ENCODE results near the gene UAP1. TPM values are rescaled to one million over a fixed set of nuclear protein-coding genes. Genes with fewer than 3 reads are reported as not detected.
"Not testable (repeated sequence)": the region's sequence is repeated elsewhere in the genome, so short reads cannot be mapped to it uniquely, and the experiment has no call there.

The UAP1 gene
- total and polyA plus RNA-seq, 5 experiments from 2014 or later, result 17.1 to 27.0 (median 20.7) TPM

GRCh38 chr1:162596514-162597170 lies 35.1 kb downstream of the UAP1 start:
- Mint-ChIP-seq H3K36me3 (peaks cover 14 to 65% (median 49%) of the 10 kb centered on the region in 3 donors), H3K27ac (no peak overlapping the region)
- POLR2A ChIA-PET, result no interaction called here

GRCh38 chr1:162599451-162599850 lies 37.9 kb downstream of the UAP1 start:
- H3K27ac Mint-ChIP-seq, result no peak overlapping the region

More at GRCh38 chr1:162596514-162597170, 35.1 kb downstream of the UAP1 start:
- Mint-ChIP-seq H3K4me1 (no peaks in the 10 kb centered on the region), H3K4me3 (no peak overlapping the region), H3K27me3 (no peaks in the 10 kb centered on the region), H3K9me3 (no peaks in the 10 kb centered on the region)
- no peak for DNase-seq
- ATAC-seq, result no peak

DNA sequence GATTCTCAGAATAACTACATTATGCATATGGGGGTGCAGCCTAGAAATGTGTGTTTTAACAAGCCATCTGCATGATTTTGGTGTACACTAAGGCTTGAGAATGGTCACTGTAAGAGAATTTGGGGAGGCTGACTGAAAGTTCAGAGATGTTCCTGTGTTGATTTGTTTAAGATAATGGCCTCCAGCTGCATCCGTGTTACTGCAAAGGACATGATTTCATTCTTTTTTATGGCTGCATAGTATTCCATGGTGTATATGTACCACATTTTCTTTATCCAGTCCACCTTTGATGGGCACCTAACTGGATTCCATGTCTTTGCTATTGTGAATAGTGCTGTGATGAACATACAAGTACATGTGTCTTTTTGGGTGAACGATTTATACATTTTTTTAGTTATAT lies 41.6 kb downstream of the UAP1 start:
- H3K27me3 Mint-ChIP-seq, H3K27ac Mint-ChIP-seq, H3K4me3 Mint-ChIP-seq, POLR2A ChIA-PET, DNase-seq, H3K4me1 Mint-ChIP-seq, ATAC-seq, H3K9me3 Mint-ChIP-seq: not testable (repeated sequence)
- H3K36me3 Mint-ChIP-seq, result peaks cover 6 to 48% (median 37%) of the 10 kb centered on the region in 3 donors

More at GRCh38 chr1:162599451-162599850, 37.9 kb downstream of the UAP1 start:
- no peak overlapping the region for H3K4me3 Mint-ChIP-seq
- H3K36me3 Mint-ChIP-seq, result peaks cover 6 to 53% (median 52%) of the 10 kb centered on the region in 3 donors
- H3K9me3 Mint-ChIP-seq, result no peaks in the 10 kb centered on the region
- DNase-seq (no peak), ATAC-seq (no peak)
- no peaks in the 10 kb centered on the region for H3K27me3 Mint-ChIP-seq
- POLR2A ChIA-PET, result no interaction called here
- no peaks in the 10 kb centered on the region for H3K4me1 Mint-ChIP-seq

DNA sequence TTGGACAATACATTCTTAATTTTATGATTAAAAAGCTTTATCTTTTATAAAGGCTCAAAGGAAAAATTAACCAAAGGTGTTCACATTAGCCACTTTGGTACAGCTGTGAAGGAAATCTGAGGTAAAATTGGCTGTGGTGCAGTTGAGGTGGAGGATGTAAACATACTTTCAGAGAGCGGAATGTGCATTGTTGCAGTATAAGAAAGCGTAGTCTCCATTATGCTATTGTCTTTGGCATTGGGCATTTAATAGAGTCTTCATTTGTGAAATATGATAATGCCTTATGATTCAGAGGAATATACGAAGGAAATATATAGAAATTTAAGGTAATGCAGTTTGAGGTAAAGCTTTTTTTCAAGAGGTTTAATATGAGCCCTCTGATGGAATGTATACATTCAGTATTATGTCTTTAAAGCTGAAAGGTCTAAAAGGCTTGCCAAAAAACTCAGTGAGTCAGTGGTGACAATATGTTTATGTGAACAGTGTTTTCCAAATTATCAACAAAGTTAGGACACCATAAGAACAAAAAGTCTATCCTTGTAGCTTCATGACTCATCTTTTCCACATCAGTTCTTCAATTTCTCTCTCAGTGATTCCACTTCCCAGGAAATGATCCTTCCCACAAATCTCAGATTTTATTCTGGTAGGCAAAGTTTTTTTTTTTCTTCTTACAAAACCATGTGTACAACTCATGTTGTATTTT lies 43.9 kb downstream of the UAP1 start:
- DNase-seq, result no peak
- Mint-ChIP-seq H3K36me3 (peaks cover 10 to 39% (median 24%) of the 10 kb centered on the region in 3 donors), H3K4me1 (no peaks in the 10 kb centered on the region), H3K4me3 (no peak overlapping the region), H3K27ac (no peak overlapping the region), H3K27me3 (no peaks in the 10 kb centered on the region), H3K9me3 (no peaks in the 10 kb centered on the region)
- POLR2A ChIA-PET, result no interaction called here
- no peak for ATAC-seq

DNA sequence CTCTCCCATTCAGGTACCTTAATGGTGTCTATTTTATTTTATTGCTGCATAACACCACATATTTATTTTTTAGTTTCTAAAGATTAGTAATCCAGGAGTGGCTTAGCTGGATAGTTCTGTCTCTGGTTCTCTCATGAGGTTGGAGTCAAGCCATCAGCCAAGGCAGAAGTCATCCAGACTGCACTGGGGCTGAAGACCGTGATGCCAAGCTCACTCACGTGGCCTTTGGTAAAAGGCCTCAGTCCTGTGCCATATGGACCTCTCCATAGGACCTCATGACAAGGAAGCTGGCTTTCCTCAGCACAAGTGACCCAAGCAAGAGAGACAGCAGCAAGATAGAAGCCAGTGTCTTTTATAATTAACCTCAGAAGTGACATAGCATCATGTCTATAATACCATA lies 47.8 kb downstream of the UAP1 start:
- ATAC-seq (no peak), DNase-seq (no peak)
- H3K27ac Mint-ChIP-seq, result no peak overlapping the region
- peaks cover 3 to 11% (median 7%) of the 10 kb centered on the region in 3 donors for H3K36me3 Mint-ChIP-seq
- H3K4me1 Mint-ChIP-seq, result no peaks in the 10 kb centered on the region
- H3K9me3 Mint-ChIP-seq, result peaks cover 0 to 3% (median 0%) of the 10 kb centered on the region in 9 donors
- no peaks in the 10 kb centered on the region for H3K27me3 Mint-ChIP-seq
- POLR2A ChIA-PET, result no interaction called here
- H3K4me3 Mint-ChIP-seq, result no peak overlapping the region

DNA sequence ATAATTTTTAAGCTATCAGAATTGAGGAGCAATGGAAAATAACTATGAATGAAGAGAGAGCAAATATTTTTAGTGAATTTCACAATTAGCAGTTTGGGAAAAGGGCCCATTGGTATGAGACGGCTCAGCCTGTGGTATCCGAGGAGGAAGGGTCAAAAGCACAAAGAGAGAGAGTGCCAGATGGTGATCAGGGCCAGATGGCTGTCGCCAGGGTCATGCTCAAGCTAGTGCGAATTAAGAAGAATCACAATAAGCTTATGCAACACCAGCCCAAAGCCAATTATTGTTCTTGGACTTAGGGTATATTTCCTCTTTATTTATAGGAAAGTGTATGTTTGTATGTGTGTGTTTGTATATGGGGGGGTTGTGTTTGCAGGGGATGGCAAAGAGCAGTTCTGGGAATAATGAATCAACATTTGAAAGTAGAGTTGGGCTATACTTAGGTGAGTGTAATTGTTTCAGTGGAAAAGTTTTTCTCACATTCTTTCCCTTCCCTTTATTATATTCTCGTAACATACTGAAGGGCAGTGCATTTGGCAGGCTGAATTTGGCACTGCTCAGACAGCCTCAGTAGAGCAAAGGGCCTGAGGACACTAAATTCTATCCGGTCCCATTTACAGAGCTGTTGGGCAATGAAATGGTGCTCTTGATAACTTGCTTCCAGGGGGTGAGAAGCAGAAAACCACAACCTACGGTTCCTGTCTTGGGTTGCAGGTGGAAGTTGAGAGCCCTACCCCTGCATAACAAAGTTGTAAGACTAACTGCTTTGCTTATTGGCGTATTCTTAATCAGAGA lies 51.3 kb downstream of the UAP1 start:
- Mint-ChIP-seq H3K27me3 (no peaks in the 10 kb centered on the region), H3K4me1 (no peaks in the 10 kb centered on the region), H3K9me3 (peaks cover 0 to 25% (median 9%) of the 10 kb centered on the region in 9 donors), H3K36me3 (peaks cover 16 to 25% (median 17%) of the 10 kb centered on the region in 3 donors), H3K4me3 (no peak overlapping the region), H3K27ac (no peak overlapping the region)
- POLR2A ChIA-PET, result no interaction called here
- ATAC-seq (no peak), DNase-seq (no peak)

- Mint-ChIP-seq H3K4me1 (no peaks in the 10 kb centered on the region), H3K27ac (no peak overlapping the region), H3K4me3 (no peak overlapping the region), H3K36me3 (peaks cover 12 to 20% (median 17%) of the 10 kb centered on the region in 3 donors), H3K9me3 (peaks cover 0 to 39% (median 15%) of the 10 kb centered on the region in 9 donors), H3K27me3 (peaks cover 0 to 3% (median 0%) of the 10 kb centered on the region in 5 donors)
- POLR2A ChIA-PET, result no interaction called here
- no peak for ATAC-seq
- DNase-seq, result no peak
Observed at GRCh38 chr1:162616848-162617247, 55.3 kb downstream of the UAP1 start.

DNA sequence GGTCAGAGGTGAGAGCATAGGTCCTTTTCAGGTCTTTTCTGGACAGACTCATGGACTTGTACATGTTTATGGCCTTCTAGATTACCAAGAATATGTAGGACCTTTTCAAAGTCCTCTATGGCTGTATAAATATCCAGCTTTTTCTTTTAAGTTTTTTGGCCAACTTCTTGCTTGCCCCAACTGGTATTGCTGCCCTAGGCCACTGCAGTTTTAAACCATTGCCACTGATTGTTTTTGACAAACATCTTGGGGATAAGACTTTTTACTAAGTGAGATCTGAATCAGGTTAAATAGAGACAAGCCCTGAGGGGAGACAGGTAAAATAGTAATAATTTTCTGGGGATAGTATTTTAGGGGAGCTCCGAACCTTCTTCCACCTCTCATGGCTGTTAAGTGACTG lies 56.0 kb downstream of the UAP1 start:
- H3K27me3 Mint-ChIP-seq, result peaks cover 0 to 3% (median 0%) of the 10 kb centered on the region in 5 donors
- peaks cover 0 to 39% (median 15%) of the 10 kb centered on the region in 9 donors for H3K9me3 Mint-ChIP-seq
- no peak overlapping the region for H3K4me3 Mint-ChIP-seq
- POLR2A ChIA-PET, result no interaction called here
- DNase-seq (no peak), ATAC-seq (no peak)
- H3K4me1 Mint-ChIP-seq, result no peaks in the 10 kb centered on the region
- peaks cover 12 to 20% (median 17%) of the 10 kb centered on the region in 3 donors for H3K36me3 Mint-ChIP-seq
- H3K27ac Mint-ChIP-seq, result no peak overlapping the region

DNA sequence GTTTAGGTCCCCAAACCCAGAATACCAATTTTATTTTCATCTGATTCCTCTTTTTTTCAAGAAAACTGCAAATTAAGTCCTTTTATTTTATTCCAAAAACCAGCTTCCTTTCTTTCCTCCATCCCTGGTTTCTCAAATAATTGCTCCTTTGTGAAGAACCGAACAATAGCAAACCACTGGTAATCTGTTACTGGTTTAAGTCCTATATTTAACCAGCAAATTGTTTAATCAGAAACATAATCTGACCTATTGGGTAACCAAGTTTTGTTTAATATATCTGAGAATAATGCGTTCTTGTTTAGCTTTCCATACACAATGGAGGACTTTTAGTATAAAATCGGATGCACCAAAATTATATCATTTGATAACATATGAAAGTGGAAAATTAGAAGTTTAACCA lies 57.6 kb downstream of the UAP1 start:
- peaks cover 0 to 39% (median 15%) of the 10 kb centered on the region in 9 donors for H3K9me3 Mint-ChIP-seq
- H3K27ac Mint-ChIP-seq, result no peak overlapping the region
- H3K36me3 Mint-ChIP-seq, result peaks cover 12 to 27% (median 17%) of the 10 kb centered on the region in 3 donors
- peaks cover 0 to 4% (median 0%) of the 10 kb centered on the region in 4 donors for H3K4me1 Mint-ChIP-seq
- DNase-seq, result no peak
- ATAC-seq, result no peak
- H3K27me3 Mint-ChIP-seq, result peaks cover 0 to 17% (median 3%) of the 10 kb centered on the region in 5 donors
- no peak overlapping the region for H3K4me3 Mint-ChIP-seq
- POLR2A ChIA-PET, result no interaction called here

GRCh38 chr1:162621256-162621655 lies 59.7 kb downstream of the UAP1 start:
- H3K27me3 Mint-ChIP-seq, result peaks cover 7 to 28% (median 12%) of the 10 kb centered on the region in 5 donors
- DNase-seq, result no peak
- POLR2A ChIA-PET, result no interaction called here
- H3K27ac Mint-ChIP-seq, result no peak overlapping the region
- peaks cover 12 to 28% (median 17%) of the 10 kb centered on the region in 3 donors for H3K36me3 Mint-ChIP-seq
- no peak for ATAC-seq
- H3K9me3 Mint-ChIP-seq, result peaks cover 0 to 30% (median 15%) of the 10 kb centered on the region in 9 donors
- no peak overlapping the region for H3K4me3 Mint-ChIP-seq
- peaks cover 0 to 4% (median 0%) of the 10 kb centered on the region in 4 donors for H3K4me1 Mint-ChIP-seq

DNA sequence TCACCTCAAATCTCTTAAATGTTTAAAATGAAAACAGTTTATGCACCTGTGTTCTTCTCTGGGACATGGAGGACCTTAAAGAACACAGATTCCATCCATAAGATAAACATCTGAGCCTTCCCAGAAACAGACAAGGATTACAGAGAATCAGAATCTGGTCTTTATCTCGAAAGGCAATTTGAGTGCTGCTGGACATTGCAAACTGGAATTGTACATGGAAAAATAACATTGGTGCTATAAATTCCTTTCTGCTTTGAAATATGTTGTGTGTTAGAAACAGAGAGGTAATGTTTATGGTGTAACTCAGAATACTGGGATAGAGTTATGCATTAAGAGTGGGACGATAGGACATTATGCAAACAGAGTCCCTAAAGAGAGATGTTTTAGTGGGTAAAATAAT lies 64.2 kb downstream of the UAP1 start:
- Mint-ChIP-seq H3K9me3 (no peaks in the 10 kb centered on the region), H3K4me1 (peaks cover 0 to 4% (median 0%) of the 10 kb centered on the region in 4 donors), H3K4me3 (no peak overlapping the region), H3K36me3 (peaks cover 0 to 10% (median 3%) of the 10 kb centered on the region in 3 donors), H3K27me3 (peaks cover 7 to 28% (median 14%) of the 10 kb centered on the region in 5 donors), H3K27ac (no peak overlapping the region)
- POLR2A ChIA-PET, result no interaction called here
- ATAC-seq, result no peak
- no peak for DNase-seq

DNA sequence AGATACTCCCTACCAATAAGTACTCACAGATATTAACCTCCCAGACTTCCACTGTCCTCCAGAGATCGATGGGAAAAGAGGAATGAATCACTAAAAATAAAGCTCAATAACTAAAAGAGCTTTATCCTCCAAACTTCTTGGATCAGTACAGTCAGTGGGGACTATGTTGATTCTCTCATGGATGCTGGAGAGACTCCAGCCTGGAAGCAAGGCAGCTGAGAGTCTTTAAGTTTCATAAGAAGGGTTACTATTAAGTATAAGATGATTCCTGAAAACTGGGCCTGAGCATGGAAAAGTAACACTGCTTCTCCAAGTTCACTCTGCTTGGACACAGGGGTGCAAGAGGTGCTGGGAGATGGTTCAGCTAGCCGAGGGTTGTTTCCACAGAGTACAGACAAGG lies 64.6 kb downstream of the UAP1 start:
- peaks cover 0 to 4% (median 0%) of the 10 kb centered on the region in 4 donors for H3K4me1 Mint-ChIP-seq
- DNase-seq (no peak), ATAC-seq (no peak)
- no peak overlapping the region for H3K4me3 Mint-ChIP-seq
- H3K27ac Mint-ChIP-seq, result no peak overlapping the region
- no peaks in the 10 kb centered on the region for H3K9me3 Mint-ChIP-seq
- POLR2A ChIA-PET, result no interaction called here
- peaks cover 0 to 10% (median 3%) of the 10 kb centered on the region in 3 donors for H3K36me3 Mint-ChIP-seq
- peaks cover 8 to 28% (median 14%) of the 10 kb centered on the region in 5 donors for H3K27me3 Mint-ChIP-seq

DNA sequence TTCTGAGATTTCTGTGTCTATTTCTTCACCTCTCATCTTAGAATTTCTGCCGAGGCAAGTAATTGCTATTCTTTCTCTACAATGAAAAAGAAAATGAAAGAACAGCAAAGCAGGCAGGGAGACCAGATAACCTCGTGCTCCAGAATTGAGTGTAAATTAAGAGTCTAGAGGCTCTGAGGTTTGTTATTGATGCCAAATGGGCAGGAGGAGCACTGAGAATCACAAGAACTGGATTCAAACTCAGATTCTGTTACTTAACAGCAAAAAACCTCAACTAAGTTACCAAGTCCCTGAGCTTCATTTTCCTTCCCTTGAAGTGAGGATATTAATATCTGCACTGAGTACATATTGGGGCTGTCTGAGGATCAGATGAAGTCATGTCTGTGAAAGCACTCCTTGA lies 65.2 kb downstream of the UAP1 start:
- no peaks in the 10 kb centered on the region for H3K9me3 Mint-ChIP-seq
- H3K27me3 Mint-ChIP-seq, result peaks cover 8 to 28% (median 14%) of the 10 kb centered on the region in 5 donors
- no peak overlapping the region for H3K4me3 Mint-ChIP-seq
- DNase-seq (no peak), ATAC-seq (no peak)
- no peak overlapping the region for H3K27ac Mint-ChIP-seq
- H3K36me3 Mint-ChIP-seq, result peaks cover 0 to 10% (median 0%) of the 10 kb centered on the region in 3 donors
- H3K4me1 Mint-ChIP-seq, result peaks cover 0 to 4% (median 0%) of the 10 kb centered on the region in 4 donors
- POLR2A ChIA-PET, result no interaction called here

Data from naive thymus-derived CD8-positive, alpha-beta T cell (primary cell).